ENCODE measurements around the gene CDKL1.

DNA sequence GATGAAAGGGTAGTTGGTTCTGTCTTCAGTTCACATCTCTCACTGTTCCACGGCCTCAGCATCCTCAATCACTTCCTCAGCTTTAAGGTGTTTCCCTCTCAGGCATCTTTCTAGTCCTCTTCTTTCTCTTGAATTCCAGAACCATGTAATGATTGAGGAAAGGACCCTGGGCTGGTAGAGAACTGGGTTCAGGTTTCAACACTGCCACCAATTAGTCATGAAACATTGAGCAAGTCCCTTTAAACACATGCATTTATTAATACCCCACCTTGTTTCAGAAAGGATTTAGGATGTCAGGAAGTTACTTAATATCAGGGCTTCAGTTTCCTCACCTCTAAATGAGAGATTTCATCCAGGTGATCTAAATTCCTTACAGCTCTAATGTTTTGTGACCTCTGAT is 77.4 kb downstream of the CDKL1 start:
- no peak for TF ChIP-seq CTCF (IDR thresholded peaks at IDR 0.05; ENCODE audit: extremely low read depth in 1 of 2, insufficient read depth in 1 of 2, low read depth in 1 of 2, low read length in 2 of 2)
- no peak for TF ChIP-seq POLR2A (IDR thresholded peaks at IDR 0.05; ENCODE audit: low read depth, low read length)
- TF ChIP-seq FOS (IDR thresholded peaks at IDR 0.05; ENCODE audit: borderline replicate concordance, insufficient read depth, low read length), result no peak
- no peak for TF ChIP-seq EZH2 (IDR thresholded peaks at IDR 0.05; ENCODE audit: borderline replicate concordance, low read depth, low read length, severe bottlenecking)
- no peak for TF ChIP-seq POLR2AphosphoS5 (IDR thresholded peaks at IDR 0.05; ENCODE audit: insufficient read depth, low read depth, low read length)
- TF ChIP-seq, protein P1, sequence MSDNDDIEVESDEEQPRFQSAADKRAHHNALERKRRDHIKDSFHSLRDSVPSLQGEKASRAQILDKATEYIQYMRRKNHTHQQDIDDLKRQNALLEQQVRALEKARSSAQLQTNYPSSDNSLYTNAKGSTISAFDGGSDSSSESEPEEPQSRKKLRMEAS (IDR thresholded peaks at IDR 0.05; ENCODE audit: insufficient read depth, insufficient read length), result no peak
- TF ChIP-seq GATA2 (IDR thresholded peaks at IDR 0.05; ENCODE audit: insufficient read depth, insufficient read length, low read depth, low read length), result no peak

All from endothelial cell of umbilical vein (primary cell).